Measurements from ENCODE around the gene LUC7L3.
A peak's percentile ranks its signal among the peaks of the same experiment; 100 is the strongest.
"Not testable (repeated sequence)": the region's sequence is repeated elsewhere in the genome, so short reads cannot be mapped to it uniquely, and the experiment has no call there.

LUC7L3 gene, protein sequence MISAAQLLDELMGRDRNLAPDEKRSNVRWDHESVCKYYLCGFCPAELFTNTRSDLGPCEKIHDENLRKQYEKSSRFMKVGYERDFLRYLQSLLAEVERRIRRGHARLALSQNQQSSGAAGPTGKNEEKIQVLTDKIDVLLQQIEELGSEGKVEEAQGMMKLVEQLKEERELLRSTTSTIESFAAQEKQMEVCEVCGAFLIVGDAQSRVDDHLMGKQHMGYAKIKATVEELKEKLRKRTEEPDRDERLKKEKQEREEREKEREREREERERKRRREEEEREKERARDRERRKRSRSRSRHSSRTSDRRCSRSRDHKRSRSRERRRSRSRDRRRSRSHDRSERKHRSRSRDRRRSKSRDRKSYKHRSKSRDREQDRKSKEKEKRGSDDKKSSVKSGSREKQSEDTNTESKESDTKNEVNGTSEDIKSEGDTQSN

GRCh38 chr17:50719144-50719923 lies at the start of gene LUC7L3:
TSS of gene LUC7L3 (plus strand) at chr17:50719603. CDS start at chr17:50719733, 130 bp downstream.
- DNase-seq (ENCODE audit: low read depth in 2 of 3, low spot score in 2 of 3), result peak; percentile 81 to 91 (median 90)

DNA sequence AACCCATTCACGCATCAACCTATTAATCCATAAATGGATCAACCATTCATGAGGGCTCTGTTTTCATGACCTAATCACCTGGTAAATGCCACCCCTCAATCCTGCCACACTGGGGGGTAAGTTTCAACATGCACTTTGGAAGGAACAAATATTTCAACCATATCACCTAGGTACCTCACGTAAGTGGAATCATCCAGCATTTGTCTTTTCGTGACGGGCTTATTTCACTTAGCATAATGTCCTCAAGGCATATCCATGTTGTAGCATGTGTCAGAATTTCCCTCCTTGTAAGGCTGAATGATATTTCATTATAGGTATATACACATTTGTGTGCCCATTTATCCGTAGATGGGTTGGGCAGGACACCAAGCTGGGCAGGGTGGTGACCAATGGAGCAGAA lies 47.3 kb upstream of the LUC7L3 start:
- no peak for DNase-seq (ENCODE audit: low read depth in 2 of 3, low spot score in 2 of 3)

- no peak for DNase-seq (ENCODE audit: low read depth in 2 of 3, low spot score in 2 of 3)
Measured at GRCh38 chr17:50672831-50673551, 46.4 kb upstream of the LUC7L3 start.

GRCh38 chr17:50675190-50675589 lies 44.2 kb upstream of the LUC7L3 start:
- no peak for DNase-seq (ENCODE audit: low read depth in 2 of 3, low spot score in 2 of 3)

DNA sequence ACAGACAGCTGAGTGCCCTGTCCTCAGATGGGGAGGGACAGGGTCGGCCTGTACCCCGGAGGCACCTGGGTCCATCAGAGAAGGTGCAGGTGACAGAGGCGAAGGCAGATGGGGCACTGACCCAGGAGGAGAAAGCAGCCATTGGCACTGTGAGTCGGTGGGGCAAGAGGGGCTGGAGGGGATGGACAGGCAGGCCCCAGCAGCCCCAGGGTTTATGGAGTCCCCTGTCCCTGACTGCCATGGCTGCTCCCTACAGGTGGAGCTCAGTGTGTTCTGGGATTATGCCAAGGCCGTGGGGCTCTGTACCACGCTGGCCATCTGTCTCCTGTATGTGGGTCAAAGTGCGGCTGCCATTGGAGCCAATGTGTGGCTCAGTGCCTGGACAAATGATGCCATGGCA lies 43.8 kb upstream of the LUC7L3 start:
- no peak for DNase-seq (ENCODE audit: low read depth in 2 of 3, low spot score in 2 of 3)

GRCh38 chr17:50676065-50676975 lies 43.1 kb upstream of the LUC7L3 start:
- DNase-seq (ENCODE audit: low read depth in 2 of 3, low spot score in 2 of 3), result no peak

GRCh38 chr17:50677851-50678375 lies 41.5 kb upstream of the LUC7L3 start:
- DNase-seq (ENCODE audit: low read depth in 2 of 3, low spot score in 2 of 3), result no peak

- DNase-seq (ENCODE audit: low read depth in 2 of 3, low spot score in 2 of 3), result no peak
Measured at GRCh38 chr17:50679008-50679544, 40.3 kb upstream of the LUC7L3 start.

GRCh38 chr17:50680126-50680525 lies 39.3 kb upstream of the LUC7L3 start:
- DNase-seq (ENCODE audit: low read depth in 2 of 3, low spot score in 2 of 3), result no peak

DNA sequence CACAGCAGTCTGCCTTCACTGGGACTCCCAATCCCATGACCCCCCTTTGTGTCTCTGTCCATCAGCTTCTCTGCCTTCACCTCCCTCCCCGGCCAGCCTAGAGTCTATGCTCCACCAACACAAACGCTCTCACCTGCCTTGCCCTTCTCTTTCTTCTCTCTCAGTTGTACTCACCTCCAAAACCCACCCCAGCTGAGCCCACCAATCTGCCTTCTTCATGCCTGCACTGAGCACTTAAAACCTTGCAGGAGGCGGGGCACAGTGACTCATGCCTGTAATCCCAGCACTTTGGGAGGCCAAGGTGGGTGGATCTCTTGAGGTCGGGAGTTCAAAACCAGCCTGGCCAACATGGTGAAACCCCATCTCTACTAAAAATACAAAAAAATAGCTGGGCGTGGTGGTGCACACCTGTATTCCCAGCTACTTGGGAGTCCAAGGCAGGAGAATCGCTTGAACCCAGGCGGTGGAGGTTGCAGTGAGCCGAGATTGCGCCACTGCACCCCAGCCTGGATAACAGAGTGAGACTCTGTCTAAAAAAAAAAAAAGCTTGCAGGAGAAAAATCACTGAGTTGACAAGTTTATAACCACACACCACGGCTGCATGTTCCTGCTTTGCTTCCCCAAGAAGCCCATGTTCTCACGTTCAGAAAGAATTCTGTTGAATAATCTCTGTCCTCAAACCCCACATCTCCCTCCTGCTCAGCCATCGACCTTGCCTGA lies 38.7 kb upstream of the LUC7L3 start:
- DNase-seq (ENCODE audit: low read depth in 2 of 3, low spot score in 2 of 3), result not testable (repeated sequence)

GRCh38 chr17:50681263-50682200 lies 37.9 kb upstream of the LUC7L3 start:
- no peak for DNase-seq (ENCODE audit: low read depth in 2 of 3, low spot score in 2 of 3)

DNA sequence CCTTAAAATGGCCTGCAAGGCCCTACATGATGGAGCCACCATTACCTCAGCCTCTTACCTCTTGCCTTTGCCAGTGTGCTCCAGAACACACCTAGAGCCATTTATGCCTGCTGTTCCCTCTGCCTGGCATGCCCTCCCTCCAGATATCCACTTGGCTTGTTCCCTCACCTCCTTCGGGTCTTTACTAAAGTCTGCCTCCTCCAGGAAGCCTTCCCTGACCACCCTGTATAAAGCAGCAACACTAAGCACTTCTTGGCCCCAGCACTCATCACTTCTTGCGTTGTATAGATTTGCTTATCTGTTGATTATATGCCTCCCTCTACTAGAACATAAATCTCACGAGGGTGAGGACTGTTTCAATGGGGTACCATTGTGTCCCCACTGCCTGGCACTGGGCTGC lies 37.0 kb upstream of the LUC7L3 start:
- no peak for DNase-seq (ENCODE audit: low read depth in 2 of 3, low spot score in 2 of 3)

- DNase-seq (ENCODE audit: low read depth in 2 of 3, low spot score in 2 of 3), result no peak
Measured at GRCh38 chr17:50682938-50683337, 36.5 kb upstream of the LUC7L3 start.

DNA sequence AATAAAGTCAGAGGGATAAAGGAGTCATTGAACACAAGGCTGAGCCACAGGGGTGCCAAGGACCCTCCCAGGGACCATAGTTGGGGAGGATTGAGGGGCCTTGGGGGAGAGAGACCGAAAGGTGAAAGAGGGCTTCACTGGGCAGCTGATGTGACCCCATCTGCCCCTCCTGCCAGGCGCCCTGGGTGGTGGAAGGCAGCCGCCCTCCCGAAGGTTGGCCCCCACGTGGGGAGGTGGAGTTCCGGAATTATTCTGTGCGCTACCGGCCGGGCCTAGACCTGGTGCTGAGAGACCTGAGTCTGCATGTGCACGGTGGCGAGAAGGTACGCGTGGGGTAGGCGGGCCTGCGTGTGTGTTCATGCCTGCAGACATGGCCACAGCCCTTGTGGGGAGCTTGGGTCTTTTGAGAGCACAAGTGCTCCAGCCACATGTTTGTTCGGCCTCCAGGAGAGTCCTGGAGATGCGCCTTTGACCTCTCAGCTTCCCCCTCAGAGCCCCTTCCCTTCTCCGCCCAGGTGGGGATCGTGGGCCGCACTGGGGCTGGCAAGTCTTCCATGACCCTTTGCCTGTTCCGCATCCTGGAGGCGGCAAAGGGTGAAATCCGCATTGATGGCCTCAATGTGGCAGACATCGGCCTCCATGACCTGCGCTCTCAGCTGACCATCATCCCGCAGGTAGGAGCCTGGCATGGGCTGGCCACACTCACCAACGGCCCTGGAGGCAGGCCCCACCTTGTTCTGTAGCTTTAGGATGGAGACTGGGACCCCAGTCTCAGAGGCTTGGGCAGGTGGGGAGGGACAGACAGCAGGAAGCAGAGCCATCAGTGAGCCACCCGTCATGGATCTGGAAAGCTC lies 35.7 kb upstream of the LUC7L3 start:
- DNase-seq (ENCODE audit: low read depth in 2 of 3, low spot score in 2 of 3), result no peak

DNA sequence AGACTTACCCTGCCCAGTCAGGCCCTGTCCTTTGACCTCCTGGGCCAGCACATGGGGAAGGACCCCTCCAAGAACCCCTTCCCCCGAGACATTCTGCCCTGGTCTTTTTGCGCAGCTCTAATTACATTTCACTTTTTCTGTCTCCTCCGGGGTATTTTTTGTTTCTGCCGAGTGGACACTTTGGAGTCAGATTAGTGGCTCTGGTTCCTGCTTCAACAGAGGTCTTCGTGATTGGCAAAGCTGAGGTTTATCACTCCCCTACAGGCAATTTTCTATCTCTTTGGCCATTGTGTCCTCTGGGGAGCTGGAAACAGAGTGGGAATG lies 35.2 kb upstream of the LUC7L3 start:
- no peak for DNase-seq (ENCODE audit: low read depth in 2 of 3, low spot score in 2 of 3)

DNA sequence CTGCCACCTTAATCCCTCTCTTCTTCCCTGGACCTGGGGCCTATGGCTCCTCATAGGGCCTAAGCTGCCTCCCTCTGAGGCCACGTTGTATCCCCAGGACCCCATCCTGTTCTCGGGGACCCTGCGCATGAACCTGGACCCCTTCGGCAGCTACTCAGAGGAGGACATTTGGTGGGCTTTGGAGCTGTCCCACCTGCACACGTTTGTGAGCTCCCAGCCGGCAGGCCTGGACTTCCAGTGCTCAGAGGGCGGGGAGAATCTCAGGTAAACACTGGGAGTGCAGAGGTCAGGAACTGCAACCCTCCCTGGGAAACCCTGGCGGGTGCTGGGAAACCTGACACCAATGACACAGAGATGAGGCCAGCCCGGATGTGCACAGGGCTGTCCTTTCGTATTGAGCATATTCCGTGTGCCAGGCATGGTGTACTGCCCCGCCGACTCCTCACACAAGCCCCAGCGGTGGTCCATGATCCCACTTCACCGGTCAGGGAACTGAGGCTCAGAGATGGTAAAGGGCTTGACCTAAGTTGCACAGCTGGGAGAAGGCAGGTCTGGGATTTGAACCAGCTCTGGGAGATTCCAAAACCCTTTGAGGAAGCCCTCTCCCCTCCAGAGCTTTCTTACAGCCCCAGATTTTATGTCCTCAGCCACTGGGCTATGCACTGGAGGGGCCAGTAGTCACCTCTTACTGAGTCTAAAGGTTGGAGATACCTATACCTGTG lies 34.6 kb upstream of the LUC7L3 start:
- no peak for DNase-seq (ENCODE audit: low read depth in 2 of 3, low spot score in 2 of 3)

DNA sequence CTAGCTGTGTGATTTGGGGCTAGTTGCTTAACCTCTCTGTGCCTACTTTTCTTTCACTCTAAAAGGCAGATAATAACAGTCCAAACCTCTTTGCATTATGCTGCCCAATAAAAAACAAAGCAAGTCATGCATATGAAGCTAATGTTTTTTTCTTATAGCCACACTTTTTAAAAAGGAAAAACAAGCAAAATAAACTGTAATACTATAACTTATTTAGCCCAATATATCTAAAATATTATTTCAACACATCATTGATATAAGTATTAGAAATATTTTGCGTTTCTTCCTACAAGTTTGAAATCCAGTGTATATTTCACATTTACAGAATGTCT lies 34.1 kb upstream of the LUC7L3 start:
- DNase-seq (ENCODE audit: low read depth in 2 of 3, low spot score in 2 of 3), result no peak
